GM15510 (cell line): Measurements from ENCODE around the gene RPP14.

Source experiments
- POLR2A ChIP-seq: IDR thresholded peaks from 3 replicates; pipeline ENCODE4 v1.6.1; 2011; ENCODE audit warnings: borderline replicate concordance; ENCODE audit not compliant: insufficient read length; ENCODE audit errors: extremely low read depth

RPP14 gene

GRCh38 chr3:58287354-58287753, 18.7 kb upstream of the RPP14 start:
- TF ChIP-seq POLR2A = no peak

- TF ChIP-seq POLR2A = no peak
These were observed 17.9 kb upstream of the RPP14 start for GRCh38 chr3:58288011-58288728.

GRCh38 chr3:58291671-58292338, 14.2 kb upstream of the RPP14 start:
- TF ChIP-seq POLR2A = no peak

GRCh38 chr3:58292866-58293265, 13.2 kb upstream of the RPP14 start:
- TF ChIP-seq POLR2A = no peak

- no peak for TF ChIP-seq POLR2A
These were observed 12.5 kb upstream of the RPP14 start for GRCh38 chr3:58293516-58293915.

- TF ChIP-seq POLR2A = no peak
These were observed 9.8 kb upstream of the RPP14 start for GRCh38 chr3:58296269-58296668.

- no peak for TF ChIP-seq POLR2A
These were observed 9.2 kb upstream of the RPP14 start for GRCh38 chr3:58296843-58297242.

- no peak for TF ChIP-seq POLR2A
These were observed 7.9 kb upstream of the RPP14 start for GRCh38 chr3:58298190-58298589.

- TF ChIP-seq POLR2A = no peak
These were observed 7.0 kb upstream of the RPP14 start for GRCh38 chr3:58299075-58299474.

- TF ChIP-seq POLR2A = no peak
These were observed 6.1 kb upstream of the RPP14 start for GRCh38 chr3:58299839-58300516.

- no peak for TF ChIP-seq POLR2A
These were observed 1.7 kb downstream of the RPP14 start for GRCh38 chr3:58307639-58308215.

- no peak for TF ChIP-seq POLR2A
These were observed 2.7 kb downstream of the RPP14 start for GRCh38 chr3:58308728-58309127.

GRCh38 chr3:58317811-58318210, 11.8 kb downstream of the RPP14 start:
- no peak for TF ChIP-seq POLR2A

GRCh38 chr3:58321791-58322190, 15.7 kb downstream of the RPP14 start:
- TF ChIP-seq POLR2A = no peak

- no peak for TF ChIP-seq POLR2A
These were observed 16.7 kb downstream of the RPP14 start for GRCh38 chr3:58322793-58323192.

- no peak for TF ChIP-seq POLR2A
These were observed 17.7 kb downstream of the RPP14 start for GRCh38 chr3:58323529-58324390.
